WTC11 (cell line): Measurements from ENCODE around the gene CHSY3. TPM values are rescaled to one million over a fixed set of nuclear protein-coding genes. Genes with fewer than 3 reads are reported as not detected.

Experiments used
- ATAC-seq: fragments of 200-7000 bp; cut with Tn5 transposase; 2 replicates; pipeline ENCODE4 v1.10.0; 2021; ENCODE audit warnings: mild to moderate bottlenecking, moderate library complexity
- CTCF ChIA-PET: fragments of 300-600 bp; sonication (Branson Sonifier 250); formaldehyde crosslinking; loops from one replicate; lab custom pipeline; 2021; ENCODE audit warnings: antibody characterized with exemption; lab: Charles Lee
- POLR2A ChIA-PET: fragments of 350-600 bp; sonication (Branson Sonifier 250); formaldehyde crosslinking; loops from one replicate; lab custom pipeline; 2021; ENCODE audit warnings: antibody characterized with exemption; lab: Charles Lee
- DNase-seq: peaks from one replicate; pipeline ENCODE4 v3.0.0; 2021; ENCODE audit warnings: low spot score
- H3K27ac Mint-ChIP-seq: 2 replicates; pipeline ENCODE4 v1.8.0; 2021; ENCODE audit warnings: mixed read lengths
- H3K27me3 Mint-ChIP-seq: 2 replicates; pipeline ENCODE4 v1.8.0; 2021; ENCODE audit warnings: low read depth, mild to moderate bottlenecking, moderate library complexity, mixed read lengths
- H3K36me3 Mint-ChIP-seq: 2 replicates; pipeline ENCODE4 v1.8.0; 2021; ENCODE audit warnings: mixed read lengths
- H3K4me1 Mint-ChIP-seq: 2 replicates; pipeline ENCODE4 v1.8.0; 2022; ENCODE audit warnings: mixed read lengths
- H3K4me3 Mint-ChIP-seq: 2 replicates; pipeline ENCODE4 v1.8.0; 2021; ENCODE audit warnings: mild to moderate bottlenecking, moderate library complexity, mixed read lengths
- H3K9me3 Mint-ChIP-seq: 2 replicates; pipeline ENCODE4 v1.8.0; 2021; ENCODE audit warnings: mixed read lengths
- ARID4B ChIP-seq: sonication (generic); formaldehyde crosslinking; IDR thresholded peaks from 2 replicates; pipeline ENCODE4 v1.8.0; 2023; ENCODE audit warnings: missing genetic modification reagents, mild to moderate bottlenecking, borderline replicate concordance
- CDX4 ChIP-seq: fragments of 250-450 bp; sonication (Bioruptor Pico); IDR thresholded peaks from 2 replicates; pipeline ENCODE4 v1.9.0; 2021; ENCODE audit warnings: moderate library complexity, mild to moderate bottlenecking, inconsistent platforms, borderline replicate concordance
- HMGA2 ChIP-seq: fragments of 250-450 bp; sonication (Bioruptor Pico); IDR thresholded peaks from 2 replicates; pipeline ENCODE4 v1.4.0; 2021; ENCODE audit warnings: mild to moderate bottlenecking, moderate library complexity
- IRF1 ChIP-seq: sonication (generic); formaldehyde crosslinking; IDR thresholded peaks from 2 replicates; pipeline ENCODE4 v1.8.0; 2023; ENCODE audit warnings: missing genetic modification reagents
- MLX ChIP-seq: sonication (generic); formaldehyde crosslinking; IDR thresholded peaks from 2 replicates; pipeline ENCODE4 v1.8.1; 2023; ENCODE audit warnings: mild to moderate bottlenecking, missing genetic modification reagents, moderate library complexity
- MYBL2 ChIP-seq: sonication (generic); formaldehyde crosslinking; IDR thresholded peaks from 2 replicates; pipeline ENCODE4 v1.8.1; 2023; ENCODE audit warnings: mild to moderate bottlenecking, moderate library complexity, missing genetic modification reagents
- RELA ChIP-seq: sonication (generic); formaldehyde crosslinking; IDR thresholded peaks from 2 replicates; pipeline ENCODE4 v1.8.1; 2022; ENCODE audit warnings: missing genetic modification reagents, mild to moderate bottlenecking, borderline replicate concordance
- RORB ChIP-seq: fragments of 250-450 bp; sonication (Bioruptor Pico); IDR thresholded peaks from 2 replicates; pipeline ENCODE4 v1.9.0; 2021; ENCODE audit warnings: mild to moderate bottlenecking
- TCF7 ChIP-seq: sonication (generic); formaldehyde crosslinking; IDR thresholded peaks from 2 replicates; pipeline ENCODE4 v1.8.0; 2022; ENCODE audit warnings: mild to moderate bottlenecking, low read depth, missing genetic modification reagents, moderate library complexity
- ZNF121 ChIP-seq: sonication (generic); formaldehyde crosslinking; IDR thresholded peaks from 2 replicates; pipeline ENCODE4 v1.8.0; 2023; ENCODE audit warnings: missing genetic modification reagents
- ZNF263 ChIP-seq: sonication (generic); formaldehyde crosslinking; IDR thresholded peaks from 2 replicates; pipeline ENCODE4 v1.8.1; 2022; ENCODE audit warnings: low read depth, mild to moderate bottlenecking, moderate library complexity, missing genetic modification reagents
- ZNF423 ChIP-seq: fragments of 250-450 bp; sonication (Bioruptor Pico); IDR thresholded peaks from 2 replicates; pipeline ENCODE4 v2.1.2; 2022; ENCODE audit warnings: mild to moderate bottlenecking, moderate library complexity
- ZNF425 ChIP-seq: fragments of 250-450 bp; sonication (Bioruptor Pico); conservative IDR thresholded peaks from 2 replicates; pipeline ENCODE4 v1.9.0; 2021; ENCODE audit warnings: mild to moderate bottlenecking
- ZNF512 ChIP-seq: sonication (generic); formaldehyde crosslinking; IDR thresholded peaks from 2 replicates; pipeline ENCODE4 v1.8.1; 2022; ENCODE audit warnings: missing genetic modification reagents, borderline replicate concordance
- ZNF532 ChIP-seq: fragments of 250-450 bp; sonication (Bioruptor Pico); IDR thresholded peaks from 2 replicates; pipeline ENCODE4 v1.9.0; 2021; ENCODE audit warnings: mild to moderate bottlenecking, borderline replicate concordance
- total RNA-seq: library from RNA; stranded (reverse); gene quantifications from 3 replicates; pipeline ENCODE4 v1.2.3, GENCODE V29; 2021

The CHSY3 gene
- total RNA-seq, 1 experiment from 2014 or later = 0.98 TPM

- no peak overlapping the region for H3K27ac Mint-ChIP-seq
- TF ChIP-seq ZNF263 (CRISPR knock-in tag) (no peak), MLX (CRISPR knock-in tag) (no peak), CDX4 (CRISPR knock-in tag) (no peak), ZNF121 (CRISPR knock-in tag) (no peak), MYBL2 (no peak), ZNF425 (CRISPR knock-in tag) (no peak), RORB (CRISPR knock-in tag) (no peak), ARID4B (CRISPR knock-in tag) (no peak), ZNF512 (CRISPR knock-in tag) (no peak), IRF1 (CRISPR knock-in tag) (no peak), ZNF423 (CRISPR knock-in tag) (no peak), ZNF532 (no peak), RELA (CRISPR knock-in tag) (no peak), TCF7 (CRISPR knock-in tag) (no peak), HMGA2 (CRISPR knock-in tag) (no peak)
- ChIA-PET CTCF (no interaction called here), POLR2A (no interaction called here)
- H3K36me3 Mint-ChIP-seq = no peaks in the 10 kb centered on the region
- no peaks in the 10 kb centered on the region for H3K9me3 Mint-ChIP-seq
- no peaks in the 10 kb centered on the region for H3K27me3 Mint-ChIP-seq
- DNase-seq = no peak
- H3K4me3 Mint-ChIP-seq = no peak overlapping the region
- ATAC-seq = no peak
- H3K4me1 Mint-ChIP-seq = no peaks in the 10 kb centered on the region
Measured at GRCh38 chr5:130189961-130190360, 285.7 kb downstream of the CHSY3 start.
